Glomerular visceral epithelial cell (primary cell): ENCODE data around the gene LTB.

ENCODE experiments used
- DNase-seq: peaks from one replicate; pipeline ENCODE4 v3.0.0-alpha.2; 2016; ENCODE audit errors: extremely low spot score

Gene LTB

DNA sequence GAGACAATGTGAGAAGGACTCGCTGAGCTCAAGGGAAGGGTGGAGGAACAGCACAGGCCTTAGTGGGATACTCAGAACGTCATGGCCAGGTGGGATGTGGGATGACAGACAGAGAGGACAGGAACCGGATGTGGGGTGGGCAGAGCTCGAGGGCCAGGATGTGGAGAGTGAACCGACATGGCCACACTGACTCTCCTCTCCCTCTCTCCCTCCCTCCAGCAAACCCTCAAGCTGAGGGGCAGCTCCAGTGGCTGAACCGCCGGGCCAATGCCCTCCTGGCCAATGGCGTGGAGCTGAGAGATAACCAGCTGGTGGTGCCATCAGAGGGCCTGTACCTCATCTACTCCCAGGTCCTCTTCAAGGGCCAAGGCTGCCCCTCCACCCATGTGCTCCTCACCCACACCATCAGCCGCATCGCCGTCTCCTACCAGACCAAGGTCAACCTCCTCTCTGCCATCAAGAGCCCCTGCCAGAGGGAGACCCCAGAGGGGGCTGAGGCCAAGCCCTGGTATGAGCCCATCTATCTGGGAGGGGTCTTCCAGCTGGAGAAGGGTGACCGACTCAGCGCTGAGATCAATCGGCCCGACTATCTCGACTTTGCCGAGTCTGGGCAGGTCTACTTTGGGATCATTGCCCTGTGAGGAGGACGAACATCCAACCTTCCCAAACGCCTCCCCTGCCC is 5.2 kb downstream of the LTB start:
- DNase-seq, result no peak

DNA sequence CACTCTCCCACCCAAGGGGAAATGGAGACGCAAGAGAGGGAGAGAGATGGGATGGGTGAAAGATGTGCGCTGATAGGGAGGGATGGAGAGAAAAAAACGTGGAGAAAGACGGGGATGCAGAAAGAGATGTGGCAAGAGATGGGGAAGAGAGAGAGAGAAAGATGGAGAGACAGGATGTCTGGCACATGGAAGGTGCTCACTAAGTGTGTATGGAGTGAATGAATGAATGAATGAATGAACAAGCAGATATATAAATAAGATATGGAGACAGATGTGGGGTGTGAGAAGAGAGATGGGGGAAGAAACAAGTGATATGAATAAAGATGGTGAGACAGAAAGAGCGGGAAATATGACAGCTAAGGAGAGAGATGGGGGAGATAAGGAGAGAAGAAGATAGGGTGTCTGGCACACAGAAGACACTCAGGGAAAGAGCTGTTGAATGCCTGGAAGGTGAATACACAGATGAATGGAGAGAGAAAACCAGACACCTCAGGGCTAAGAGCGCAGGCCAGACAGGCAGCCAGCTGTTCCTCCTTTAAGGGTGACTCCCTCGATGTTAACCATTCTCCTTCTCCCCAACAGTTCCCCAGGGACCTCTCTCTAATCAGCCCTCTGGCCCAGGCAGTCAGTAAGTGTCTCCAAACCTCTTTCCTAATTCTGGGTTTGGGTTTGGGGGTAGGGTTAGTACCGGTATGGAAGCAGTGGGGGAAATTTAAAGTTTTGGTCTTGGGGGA is 6.1 kb downstream of the LTB start:
- DNase-seq, result no peak

DNA sequence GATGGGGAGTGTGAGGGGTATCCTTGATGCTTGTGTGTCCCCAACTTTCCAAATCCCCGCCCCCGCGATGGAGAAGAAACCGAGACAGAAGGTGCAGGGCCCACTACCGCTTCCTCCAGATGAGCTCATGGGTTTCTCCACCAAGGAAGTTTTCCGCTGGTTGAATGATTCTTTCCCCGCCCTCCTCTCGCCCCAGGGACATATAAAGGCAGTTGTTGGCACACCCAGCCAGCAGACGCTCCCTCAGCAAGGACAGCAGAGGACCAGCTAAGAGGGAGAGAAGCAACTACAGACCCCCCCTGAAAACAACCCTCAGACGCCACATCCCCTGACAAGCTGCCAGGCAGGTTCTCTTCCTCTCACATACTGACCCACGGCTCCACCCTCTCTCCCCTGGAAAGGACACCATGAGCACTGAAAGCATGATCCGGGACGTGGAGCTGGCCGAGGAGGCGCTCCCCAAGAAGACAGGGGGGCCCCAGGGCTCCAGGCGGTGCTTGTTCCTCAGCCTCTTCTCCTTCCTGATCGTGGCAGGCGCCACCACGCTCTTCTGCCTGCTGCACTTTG is 6.8 kb downstream of the LTB start, which contains the start of gene TNF:
Gene TNF (plus strand): TSS at position 231 of the 567 bp plus-strand sequence. CDS start 177 bp downstream, at position 408.
- DNase-seq, result peak; percentile 92

DNA sequence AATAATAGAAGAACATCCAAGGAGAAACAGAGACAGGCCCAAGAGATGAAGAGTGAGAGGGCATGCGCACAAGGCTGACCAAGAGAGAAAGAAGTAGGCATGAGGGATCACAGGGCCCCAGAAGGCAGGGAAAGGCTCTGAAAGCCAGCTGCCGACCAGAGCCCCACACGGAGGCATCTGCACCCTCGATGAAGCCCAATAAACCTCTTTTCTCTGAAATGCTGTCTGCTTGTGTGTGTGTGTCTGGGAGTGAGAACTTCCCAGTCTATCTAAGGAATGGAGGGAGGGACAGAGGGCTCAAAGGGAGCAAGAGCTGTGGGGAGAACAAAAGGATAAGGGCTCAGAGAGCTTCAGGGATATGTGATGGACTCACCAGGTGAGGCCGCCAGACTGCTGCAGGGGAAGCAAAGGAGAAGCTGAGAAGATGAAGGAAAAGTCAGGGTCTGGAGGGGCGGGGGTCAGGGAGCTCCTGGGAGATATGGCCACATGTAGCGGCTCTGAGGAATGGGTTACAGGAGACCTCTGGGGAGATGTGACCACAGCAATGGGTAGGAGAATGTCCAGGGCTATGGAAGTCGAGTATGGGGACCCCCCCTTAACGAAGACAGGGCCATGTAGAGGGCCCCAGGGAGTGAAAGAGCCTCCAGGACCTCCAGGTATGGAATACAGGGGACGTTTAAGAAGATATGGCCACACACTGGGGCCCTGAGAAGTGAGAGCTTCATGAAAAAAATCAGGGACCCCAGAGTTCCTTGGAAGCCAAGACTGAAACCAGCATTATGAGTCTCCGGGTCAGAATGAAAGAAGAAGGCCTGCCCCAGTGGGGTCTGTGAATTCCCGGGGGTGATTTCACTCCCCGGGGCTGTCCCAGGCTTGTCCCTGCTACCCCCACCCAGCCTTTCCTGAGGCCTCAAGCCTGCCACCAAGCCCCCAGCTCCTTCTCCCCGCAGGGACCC is 7.8 kb downstream of the LTB start:
- DNase-seq, result no peak

DNA sequence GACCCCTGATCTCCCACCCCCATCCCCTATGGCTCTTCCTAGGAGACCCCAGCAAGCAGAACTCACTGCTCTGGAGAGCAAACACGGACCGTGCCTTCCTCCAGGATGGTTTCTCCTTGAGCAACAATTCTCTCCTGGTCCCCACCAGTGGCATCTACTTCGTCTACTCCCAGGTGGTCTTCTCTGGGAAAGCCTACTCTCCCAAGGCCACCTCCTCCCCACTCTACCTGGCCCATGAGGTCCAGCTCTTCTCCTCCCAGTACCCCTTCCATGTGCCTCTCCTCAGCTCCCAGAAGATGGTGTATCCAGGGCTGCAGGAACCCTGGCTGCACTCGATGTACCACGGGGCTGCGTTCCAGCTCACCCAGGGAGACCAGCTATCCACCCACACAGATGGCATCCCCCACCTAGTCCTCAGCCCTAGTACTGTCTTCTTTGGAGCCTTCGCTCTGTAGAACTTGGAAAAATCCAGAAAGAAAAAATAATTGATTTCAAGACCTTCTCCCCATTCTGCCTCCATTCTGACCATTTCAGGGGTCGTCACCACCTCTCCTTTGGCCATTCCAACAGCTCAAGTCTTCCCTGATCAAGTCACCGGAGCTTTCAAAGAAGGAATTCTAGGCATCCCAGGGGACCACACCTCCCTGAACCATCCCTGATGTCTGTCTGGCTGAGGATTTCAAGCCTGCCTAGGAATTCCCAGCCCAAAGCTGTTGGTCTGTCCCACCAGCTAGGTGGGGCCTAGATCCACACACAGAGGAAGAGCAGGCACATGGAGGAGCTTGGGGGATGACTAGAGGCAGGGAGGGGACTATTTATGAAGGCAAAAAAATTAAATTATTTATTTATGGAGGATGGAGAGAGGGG is 8.8 kb downstream of the LTB start:
- DNase-seq, result no peak

DNA sequence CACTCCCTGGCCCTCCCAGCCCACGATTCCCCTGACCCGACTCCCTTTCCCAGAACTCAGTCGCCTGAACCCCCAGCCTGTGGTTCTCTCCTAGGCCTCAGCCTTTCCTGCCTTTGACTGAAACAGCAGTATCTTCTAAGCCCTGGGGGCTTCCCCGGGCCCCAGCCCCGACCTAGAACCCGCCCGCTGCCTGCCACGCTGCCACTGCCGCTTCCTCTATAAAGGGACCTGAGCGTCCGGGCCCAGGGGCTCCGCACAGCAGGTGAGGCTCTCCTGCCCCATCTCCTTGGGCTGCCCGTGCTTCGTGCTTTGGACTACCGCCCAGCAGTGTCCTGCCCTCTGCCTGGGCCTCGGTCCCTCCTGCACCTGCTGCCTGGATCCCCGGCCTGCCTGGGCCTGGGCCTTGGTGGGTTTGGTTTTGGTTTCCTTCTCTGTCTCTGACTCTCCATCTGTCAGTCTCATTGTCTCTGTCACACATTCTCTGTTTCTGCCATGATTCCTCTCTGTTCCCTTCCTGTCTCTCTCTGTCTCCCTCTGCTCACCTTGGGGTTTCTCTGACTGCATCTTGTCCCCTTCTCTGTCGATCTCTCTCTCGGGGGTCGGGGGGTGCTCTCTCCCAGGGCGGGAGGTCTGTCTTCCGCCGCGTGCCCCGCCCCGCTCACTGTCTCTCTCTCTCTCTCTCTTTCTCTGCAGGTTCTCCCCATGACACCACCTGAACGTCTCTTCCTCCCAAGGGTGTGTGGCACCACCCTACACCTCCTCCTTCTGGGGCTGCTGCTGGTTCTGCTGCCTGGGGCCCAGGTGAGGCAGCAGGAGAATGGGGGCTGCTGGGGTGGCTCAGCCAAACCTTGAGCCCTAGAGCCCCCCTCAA is 9.9 kb downstream of the LTB start, which contains the start of gene LTA:
Gene LTA (plus strand): TSS at position 249 of the 871 bp plus-strand sequence. CDS start 454 bp downstream, at position 703.
- no peak for DNase-seq

DNA sequence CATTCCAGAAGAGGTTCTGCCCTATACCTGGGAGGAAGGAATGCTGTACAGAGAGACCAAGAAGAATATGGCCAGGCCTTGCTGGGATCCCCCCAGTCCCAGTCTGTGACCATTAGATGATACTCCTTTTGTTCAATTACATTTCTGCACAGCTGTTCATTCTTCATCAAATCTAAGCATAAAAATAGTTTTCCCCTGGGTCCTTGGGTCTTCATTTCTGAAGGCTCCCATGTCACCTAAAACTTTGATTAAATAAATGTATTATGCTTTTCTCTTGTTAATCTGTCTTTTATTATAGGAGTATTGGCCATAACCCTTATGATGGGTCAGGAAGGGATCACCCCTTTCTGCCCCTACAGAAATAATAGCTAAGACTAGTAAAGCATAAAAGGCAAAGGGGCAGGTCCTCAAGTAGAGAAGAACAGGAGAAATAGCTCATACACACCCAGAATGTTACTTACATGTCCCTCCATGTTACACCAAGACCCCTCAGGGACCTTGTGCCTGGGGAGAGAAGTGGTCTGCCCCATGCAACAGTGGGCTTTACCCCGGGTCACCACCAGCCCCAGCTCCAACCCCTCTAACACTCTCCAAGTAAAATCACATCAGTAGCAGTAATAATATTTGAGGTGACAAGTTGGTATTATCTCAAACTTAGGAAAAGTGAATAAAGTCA is 12.2 kb downstream of the LTB start:
- DNase-seq, result no peak

DNA sequence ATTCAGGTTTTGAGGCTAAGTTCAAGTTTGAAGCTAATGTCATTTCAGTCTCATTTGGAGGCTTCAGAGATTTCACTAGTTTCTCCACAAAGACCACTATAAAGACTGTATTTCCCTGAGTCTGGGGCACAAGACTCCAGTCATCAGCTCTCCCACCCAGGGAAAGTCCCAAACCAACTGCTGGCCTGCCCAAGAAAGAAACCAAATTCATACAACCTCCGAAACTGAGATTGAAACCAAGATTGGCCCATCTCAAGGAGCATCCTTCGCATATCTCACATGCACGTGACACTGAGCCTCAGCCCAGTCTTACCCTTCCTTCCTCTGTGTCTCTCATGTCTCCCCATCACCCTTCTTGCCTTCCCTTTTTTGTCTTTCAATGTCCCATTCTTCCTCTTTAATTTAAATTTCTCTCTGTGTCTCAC is 13.7 kb downstream of the LTB start:
- DNase-seq, result no peak

DNA sequence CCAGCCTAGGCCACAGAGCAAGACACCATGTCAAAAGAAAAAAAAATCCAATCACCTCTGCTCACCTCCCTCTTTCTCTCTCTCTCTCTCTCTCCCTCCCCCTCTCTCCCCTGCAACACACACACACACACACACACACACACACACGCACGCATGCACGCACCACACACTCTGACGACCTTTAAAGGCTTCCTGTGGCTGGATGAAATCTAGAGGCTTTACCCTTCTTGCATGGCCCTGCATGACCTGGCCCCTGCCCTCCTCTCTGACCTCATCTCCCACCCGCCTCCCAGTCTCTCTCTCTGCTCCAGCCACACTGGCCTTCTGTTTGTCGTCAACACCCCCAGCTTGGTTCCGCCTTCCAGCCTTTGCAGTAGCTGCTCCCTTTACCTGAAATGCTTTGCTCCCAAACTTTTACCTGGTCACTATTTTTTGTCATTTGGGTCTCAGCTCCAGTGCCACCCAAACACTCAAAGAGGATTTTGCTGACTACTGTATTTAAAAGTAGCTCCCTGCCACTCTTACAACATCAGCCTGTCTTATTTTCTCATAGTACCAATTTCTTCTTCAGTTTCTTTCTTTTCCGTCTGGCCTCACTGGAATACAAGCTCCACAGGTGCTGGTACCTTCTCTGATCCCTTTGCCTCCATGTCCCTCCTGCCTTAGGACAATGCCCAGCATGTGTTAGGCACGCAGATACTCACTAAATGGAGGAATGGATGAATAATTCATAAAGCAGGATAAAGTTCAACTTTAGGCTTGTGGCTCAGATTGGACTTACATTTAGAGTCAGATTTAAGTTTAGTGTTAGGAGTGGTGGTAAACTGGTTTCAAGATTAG is 14.5 kb downstream of the LTB start:
- DNase-seq, result no peak

DNA sequence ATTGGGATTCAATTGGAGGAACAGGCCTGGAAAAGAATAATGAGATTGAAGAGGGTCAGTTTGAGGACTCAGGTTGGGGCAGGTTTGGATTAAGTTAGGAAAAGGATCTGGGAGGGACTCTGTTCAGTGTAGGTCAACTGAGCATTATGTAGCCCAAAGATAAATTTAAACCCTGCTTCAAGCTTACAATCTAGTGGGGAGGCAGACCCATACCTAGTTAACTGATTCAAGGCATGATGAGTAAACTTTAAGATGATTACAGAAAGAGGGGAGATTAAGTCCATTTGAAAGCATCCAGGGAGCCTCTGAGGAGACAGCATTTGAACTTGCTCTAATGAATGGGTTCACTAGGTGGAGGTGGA is 21.5 kb downstream of the LTB start:
- no peak for DNase-seq

DNA sequence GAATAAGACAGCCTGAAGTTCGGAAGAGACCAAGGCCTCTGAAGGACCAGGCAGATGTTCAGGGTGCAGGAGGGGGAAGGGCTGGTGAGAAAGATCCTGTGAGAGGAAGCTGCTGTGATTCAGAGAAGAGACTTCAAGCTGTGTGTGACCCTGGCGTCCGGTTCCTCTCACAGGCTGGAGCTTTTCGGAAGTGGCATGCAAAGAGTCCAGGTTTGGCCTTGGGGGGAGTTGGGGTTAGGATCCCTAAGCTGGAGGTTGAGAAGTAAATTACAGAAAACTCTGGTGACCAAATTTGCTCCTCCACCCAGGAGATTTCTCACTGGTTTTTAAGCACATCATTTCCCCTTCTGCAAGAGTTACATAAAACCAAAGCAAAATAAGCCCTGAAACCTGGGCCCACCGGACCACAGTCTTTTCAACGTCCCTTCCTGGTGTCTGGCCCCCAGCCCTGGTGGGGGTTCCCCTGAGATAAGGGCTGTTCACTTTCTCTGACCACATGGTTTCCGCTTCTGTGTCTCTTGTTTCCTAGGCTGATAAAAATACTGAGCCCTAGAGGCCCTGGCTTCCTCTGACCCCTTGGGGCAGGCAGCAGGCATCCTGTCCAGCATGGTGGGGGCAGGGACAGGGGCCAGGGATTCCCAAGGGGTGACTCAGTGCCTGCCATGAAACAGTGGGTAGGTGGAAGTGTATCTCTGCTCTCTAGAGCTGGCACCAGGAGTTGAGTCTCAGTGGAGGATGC is 22.1 kb downstream of the LTB start:
- peak; percentile 90 for DNase-seq

DNA sequence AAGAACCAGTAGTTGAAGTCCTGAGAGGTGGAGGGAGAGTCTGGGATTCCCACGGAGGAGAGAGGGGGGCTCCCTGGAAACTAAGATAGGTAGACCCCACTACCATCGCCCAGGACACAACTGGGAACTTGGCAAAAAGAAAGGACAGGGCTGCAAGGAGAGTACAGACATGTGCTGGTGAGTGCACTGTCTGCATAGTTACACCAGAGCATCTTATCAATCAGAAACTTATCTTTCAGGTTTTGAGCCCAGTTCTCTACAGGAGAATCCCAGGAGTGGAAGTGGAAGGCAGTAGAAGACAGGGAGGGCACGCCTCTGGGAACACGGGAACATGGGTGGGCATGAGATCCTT is 22.6 kb downstream of the LTB start:
- DNase-seq, result no peak

DNA sequence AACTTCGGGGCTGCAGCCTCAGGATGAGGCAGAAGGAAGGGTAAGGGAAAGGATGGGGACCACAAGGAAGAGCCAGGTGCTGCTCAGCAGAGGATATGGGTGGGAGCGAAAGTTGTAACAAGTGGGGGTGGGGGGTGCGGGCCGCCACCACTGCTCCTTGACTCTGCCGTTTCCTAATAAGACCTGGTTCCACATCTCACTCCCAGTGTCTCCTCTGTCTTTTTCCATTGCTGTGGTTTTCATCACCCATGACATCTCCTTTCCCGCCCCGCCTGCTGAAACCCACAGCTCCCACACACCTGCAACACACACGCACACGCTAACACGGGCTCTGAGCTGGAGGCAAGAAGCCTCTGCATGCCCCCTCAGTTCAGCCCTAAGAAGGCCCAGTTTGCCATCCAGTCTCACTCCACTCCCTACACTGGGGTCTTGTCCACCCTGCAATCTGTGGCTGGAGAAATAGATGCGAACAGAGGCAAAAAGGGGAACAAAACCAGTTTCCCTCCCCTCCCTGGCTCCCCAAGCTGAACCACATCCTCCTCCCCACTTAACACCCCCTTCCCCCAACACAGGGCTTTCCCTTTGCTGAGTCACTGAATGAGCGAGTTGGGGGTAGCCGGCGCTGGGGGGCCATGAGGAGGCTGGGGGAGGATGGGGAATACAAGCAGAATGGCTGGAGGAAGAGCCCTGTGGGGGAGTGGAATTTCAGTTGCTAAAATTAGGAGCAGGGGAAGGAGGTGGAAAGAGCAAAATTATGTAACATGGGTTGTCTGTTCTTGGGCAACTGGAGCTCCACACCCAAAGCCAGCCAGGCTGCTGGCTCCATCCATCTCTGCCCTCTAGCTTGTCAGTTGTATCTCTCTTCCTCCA is 23.4 kb downstream of the LTB start:
- DNase-seq, result no peak

DNA sequence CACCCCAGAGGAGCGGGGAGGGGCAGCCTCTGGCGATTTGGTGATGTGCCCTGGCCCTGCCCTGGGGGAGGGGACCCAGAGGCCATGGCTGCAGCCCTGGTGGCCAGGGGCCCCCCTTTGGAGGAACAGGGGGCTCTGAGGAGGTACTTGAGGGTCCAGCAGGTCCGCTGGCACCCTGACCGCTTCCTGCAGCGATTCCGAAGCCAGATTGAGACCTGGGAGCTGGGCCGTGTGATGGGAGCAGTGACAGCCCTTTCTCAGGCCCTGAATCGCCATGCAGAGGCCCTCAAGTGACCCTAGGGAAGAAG is 24.0 kb downstream of the LTB start:
- DNase-seq, result no peak

DNA sequence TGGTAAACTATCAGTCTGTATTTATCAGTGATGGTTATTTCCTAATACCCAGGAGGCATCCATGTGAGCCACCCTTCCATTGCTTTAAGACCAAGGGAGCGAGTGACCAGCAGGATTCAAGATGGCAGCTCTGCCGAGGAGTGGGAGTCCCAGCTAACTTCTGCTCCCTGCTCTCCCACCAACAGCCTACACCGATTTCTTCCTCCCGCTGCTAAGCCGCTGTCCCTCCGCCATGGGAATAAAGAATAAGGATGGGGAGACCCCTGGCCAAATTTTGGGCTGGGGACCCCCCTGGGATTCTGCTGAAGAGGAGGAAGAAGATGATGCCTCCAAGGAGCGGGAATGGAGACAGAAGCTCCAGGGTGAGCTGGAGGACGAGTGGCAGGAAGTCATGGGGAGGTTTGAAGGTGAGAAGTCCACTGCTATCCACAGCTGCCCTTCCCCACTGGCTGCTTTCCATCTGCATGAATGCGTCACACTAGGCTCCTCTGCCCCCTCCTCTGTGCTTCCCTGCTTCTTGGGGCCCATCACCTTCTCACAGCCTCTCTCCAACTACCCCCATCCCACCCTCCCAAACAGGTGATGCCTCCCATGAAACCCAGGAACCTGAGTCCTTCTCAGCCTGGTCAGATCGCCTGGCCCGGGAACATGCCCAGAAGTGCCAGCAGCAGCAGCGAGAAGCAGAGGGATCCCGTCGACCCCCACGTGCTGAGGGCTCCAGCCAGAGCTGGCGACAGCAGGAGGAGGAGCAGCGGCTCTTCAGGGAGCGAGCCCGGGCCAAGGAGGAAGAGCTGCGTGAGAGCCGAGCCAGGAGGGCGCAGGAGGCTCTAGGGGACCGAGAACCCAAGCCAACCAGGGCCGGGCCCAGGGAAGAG is 24.5 kb downstream of the LTB start:
- no peak for DNase-seq

DNA sequence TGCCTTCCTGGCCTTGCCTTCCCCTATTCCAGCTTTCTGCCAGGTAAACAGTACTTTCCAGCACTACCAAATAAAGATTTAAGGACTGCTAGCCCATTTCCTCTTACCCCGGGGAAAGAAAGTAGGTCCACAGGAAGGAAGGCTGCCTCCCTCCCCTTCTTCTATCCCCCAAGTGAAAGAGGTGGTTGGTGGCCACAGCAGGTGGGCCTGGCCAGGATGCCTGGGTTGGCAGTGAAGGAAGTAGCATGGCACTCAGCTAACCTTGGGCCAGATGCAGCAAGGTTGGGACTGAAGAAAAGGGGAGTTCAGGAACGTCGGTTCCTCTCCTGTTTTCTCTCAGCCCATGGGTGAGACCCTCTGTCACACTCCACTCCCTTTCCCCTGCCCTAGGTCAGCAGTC is 25.9 kb downstream of the LTB start:
- no peak for DNase-seq
